Germinal center (tissue), 1 donor: ENCODE measurements around the gene PROK1.
A peak's percentile ranks its signal among the peaks of the same experiment; 100 is the strongest.
"Not testable (repeated sequence)": the region's sequence is repeated elsewhere in the genome, so short reads cannot be mapped to it uniquely, and the experiment has no call there.

Experiments
- DNase-seq: peaks from one replicate; pipeline ENCODE4 v3.0.0; 2012; ENCODE audit warnings: mixed read lengths, low spot score

Gene PROK1

GRCh38 chr1:110450929-110451328 is at the start of gene PROK1:
Gene PROK1 (plus strand): TSS chr1:110451149. CDS start chr1:110451217, 68 bp downstream.
- no peak for DNase-seq

- DNase-seq, result no peak
Observed at GRCh38 chr1:110403805-110404204, 47.1 kb upstream of the PROK1 start.

- no peak for DNase-seq
Observed at GRCh38 chr1:110404401-110404800, 46.5 kb upstream of the PROK1 start.

- DNase-seq, result not testable (repeated sequence)
Observed at GRCh38 chr1:110406407-110406806, 44.5 kb upstream of the PROK1 start.

- peak; percentile 80 for DNase-seq
Observed at GRCh38 chr1:110407260-110408210, 43.4 kb upstream of the PROK1 start, which contains the start of gene LAMTOR5. Gene LAMTOR5 (minus strand): TSS chr1:110407694. CDS start chr1:110407620, 74 bp downstream.

- DNase-seq, result no peak
Observed at GRCh38 chr1:110408488-110408887, 42.5 kb upstream of the PROK1 start.

- no peak for DNase-seq
Observed at GRCh38 chr1:110409316-110409715, 41.6 kb upstream of the PROK1 start.

GRCh38 chr1:110411173-110411735 is 39.7 kb upstream of the PROK1 start:
- DNase-seq, result no peak

- peak; percentile 76 for DNase-seq
Observed at GRCh38 chr1:110412576-110412975, 38.4 kb upstream of the PROK1 start.

- DNase-seq, result not testable (repeated sequence)
Observed at GRCh38 chr1:110413045-110413444, 37.9 kb upstream of the PROK1 start.

GRCh38 chr1:110418729-110419128 is 32.2 kb upstream of the PROK1 start:
- no peak for DNase-seq

- DNase-seq, result no peak
Observed at GRCh38 chr1:110420023-110420662, 30.8 kb upstream of the PROK1 start.

- no peak for DNase-seq
Observed at GRCh38 chr1:110420874-110421793, 29.8 kb upstream of the PROK1 start.

- DNase-seq, result no peak
Observed at GRCh38 chr1:110424699-110425611, 26.0 kb upstream of the PROK1 start.

- no peak for DNase-seq
Observed at GRCh38 chr1:110425612-110426152, 25.3 kb upstream of the PROK1 start.

- no peak for DNase-seq
Observed at GRCh38 chr1:110426854-110427253, 24.1 kb upstream of the PROK1 start.

- no peak for DNase-seq
Observed at GRCh38 chr1:110428946-110429345, 22.0 kb upstream of the PROK1 start.

GRCh38 chr1:110430366-110430765 is 20.6 kb upstream of the PROK1 start:
- DNase-seq, result no peak

GRCh38 chr1:110430901-110431300 is 20.0 kb upstream of the PROK1 start:
- DNase-seq, result no peak

- no peak for DNase-seq
Observed at GRCh38 chr1:110433213-110433612, 17.7 kb upstream of the PROK1 start.
